ENCODE results near the gene CR1L. TPM values are rescaled to one million over a fixed set of nuclear protein-coding genes. Genes with fewer than 3 reads are reported as not detected.
"Not testable (repeated sequence)": the region's sequence is repeated elsewhere in the genome, so short reads cannot be mapped to it uniquely, and the experiment has no call there.

The CR1L gene
- total RNA-seq, 1 donor from 2014 or later: not detected

DNA sequence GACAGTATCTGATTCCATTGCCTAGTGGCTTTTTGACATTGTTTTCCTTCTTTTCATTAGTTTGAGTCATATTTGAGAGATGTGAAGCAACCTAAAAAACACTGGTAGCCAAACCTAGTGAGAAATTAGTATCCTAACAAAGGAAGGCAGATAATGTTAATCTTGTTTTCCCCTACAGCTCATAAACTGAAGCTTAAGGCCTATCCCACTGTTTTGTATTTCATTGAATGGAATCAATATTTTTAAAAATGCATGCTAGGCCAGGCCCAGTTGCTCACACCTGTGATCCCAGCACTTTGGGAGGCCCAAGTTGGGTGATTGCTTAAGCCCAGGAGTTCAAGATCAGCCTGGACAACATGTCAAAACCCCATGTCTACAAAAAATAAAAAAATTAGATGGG, 1.2 kb downstream of the CR1L start:
- no peak for DNase-seq (ENCODE audit: low read depth)

DNA sequence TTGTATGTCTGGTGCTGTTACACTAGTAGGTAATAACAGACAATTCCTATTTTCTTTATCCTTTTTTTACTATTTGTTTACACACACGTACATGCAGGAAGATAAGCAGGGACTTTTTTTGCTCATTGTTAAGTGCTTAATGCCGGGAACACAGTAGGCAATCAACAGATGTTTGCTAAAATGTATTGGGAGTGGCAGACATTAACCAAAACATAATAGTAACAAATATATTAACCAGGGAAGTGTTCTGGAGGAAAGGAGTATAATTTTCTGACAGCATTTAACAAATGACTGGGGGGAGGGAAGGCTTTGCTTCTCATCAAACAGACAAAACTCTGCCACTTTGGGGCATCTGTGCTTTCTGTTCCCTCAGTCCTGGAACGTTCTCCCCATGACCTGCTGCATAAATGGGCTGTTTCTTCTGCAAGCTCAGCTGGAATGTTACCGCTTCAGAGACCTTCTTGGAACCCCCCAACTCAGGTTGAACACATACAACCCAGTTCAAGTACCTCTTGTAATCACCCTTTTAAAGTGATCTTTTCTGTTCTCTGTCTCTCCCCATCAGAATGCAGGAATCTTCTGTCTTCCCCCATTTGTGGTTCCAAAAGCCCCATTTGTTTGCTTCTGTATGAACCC, 2.1 kb downstream of the CR1L start:
- DNase-seq (ENCODE audit: low read depth): no peak

DNA sequence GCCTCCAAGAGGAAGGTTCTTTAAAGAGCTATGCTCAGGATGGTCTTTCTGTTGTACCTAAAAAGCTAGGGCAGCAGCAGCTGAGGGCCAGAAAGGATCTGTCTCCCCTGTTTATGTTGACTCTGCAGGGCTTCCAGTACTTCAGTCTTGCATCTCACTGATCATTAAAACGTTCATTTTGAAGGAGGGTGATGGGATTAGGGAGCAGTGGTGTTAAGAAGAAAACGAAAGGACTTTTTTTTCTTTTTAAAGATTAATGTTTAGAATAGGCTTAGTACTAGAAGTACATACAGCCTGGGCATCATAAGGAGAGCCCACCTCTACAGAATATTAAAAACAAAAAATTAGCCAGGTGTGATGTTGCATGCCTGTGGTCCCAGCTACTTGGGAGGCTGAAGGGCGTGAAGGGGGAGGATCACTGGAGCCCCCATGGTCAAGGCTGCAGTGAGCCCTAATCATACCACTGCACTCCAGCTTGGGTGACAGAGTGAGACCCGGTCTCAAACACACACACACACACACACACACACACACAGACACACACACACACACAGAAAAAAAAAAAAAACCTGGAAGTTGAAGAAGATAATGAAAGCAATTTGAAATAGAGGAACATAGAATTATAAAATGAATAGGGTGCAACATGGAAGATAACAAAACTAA, 2.9 kb downstream of the CR1L start:
- no peak for DNase-seq (ENCODE audit: low read depth)

DNA sequence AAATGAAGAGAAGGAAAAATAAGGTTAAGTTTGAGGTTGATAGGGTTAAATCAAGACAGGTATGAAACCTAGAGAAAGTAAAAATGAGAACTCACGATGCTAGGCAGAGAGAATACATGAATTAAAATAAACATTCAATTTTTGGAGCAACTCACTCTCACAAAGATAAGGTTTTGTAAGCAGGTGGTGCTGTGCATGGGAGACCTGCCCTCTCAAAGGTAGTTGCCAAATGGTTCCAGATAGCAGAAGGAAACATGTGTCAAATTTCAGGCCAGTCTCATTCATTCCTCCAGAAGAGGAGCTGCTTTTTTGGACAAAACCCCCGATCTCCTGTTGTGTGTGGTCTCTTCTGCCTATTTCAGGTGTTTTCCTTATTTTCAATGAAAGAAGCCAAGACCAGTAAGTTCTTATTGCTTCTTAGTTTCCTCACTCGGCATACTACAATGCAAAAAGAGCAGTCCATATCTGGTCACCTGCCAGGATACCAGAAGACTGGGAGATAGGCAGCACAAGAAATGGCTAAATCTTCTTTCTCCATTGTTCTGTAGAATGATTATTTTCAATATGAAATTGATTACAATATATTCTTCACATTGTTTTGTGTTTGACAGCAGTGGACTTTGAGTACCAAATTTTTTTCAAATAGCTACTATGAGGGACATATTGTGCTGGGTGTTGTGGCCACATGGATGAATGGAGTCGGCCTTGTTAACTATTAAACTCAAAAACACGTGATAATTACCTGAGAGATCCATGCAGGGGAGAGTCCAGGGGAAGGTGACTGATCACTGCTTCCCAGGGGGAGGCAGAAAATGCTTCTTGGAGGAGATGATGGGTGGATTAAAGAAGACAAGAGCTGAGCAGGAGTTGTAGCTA, 3.6 kb downstream of the CR1L start:
- DNase-seq (ENCODE audit: low read depth): peak; percentile 33

DNA sequence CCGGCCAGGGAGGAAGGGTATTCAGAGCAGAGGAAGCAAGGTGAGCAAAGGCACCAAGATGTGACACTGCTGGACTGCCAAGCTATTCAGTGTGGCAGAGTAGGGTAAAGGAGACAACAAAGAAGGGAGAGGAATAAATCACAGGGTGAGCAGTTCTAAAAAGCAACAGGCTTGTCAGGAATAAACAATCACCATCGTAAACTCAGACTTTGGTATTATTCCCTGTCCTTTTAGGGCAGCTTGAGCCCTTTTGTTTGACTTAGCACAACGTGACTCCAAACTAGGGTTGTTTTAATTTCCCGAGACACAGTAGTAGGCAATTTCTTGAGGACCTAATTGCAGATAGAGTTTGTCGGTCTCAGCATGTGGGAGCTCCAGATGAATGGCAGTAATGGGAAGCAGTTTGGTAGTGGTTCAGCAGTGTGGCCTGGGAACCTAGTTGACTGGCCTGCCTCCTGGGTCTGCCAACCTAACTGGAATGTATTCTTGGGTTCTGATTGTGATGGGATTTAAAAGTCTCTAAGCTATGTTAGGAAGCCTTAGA, 4.3 kb downstream of the CR1L start:
- no peak for DNase-seq (ENCODE audit: low read depth)

DNA sequence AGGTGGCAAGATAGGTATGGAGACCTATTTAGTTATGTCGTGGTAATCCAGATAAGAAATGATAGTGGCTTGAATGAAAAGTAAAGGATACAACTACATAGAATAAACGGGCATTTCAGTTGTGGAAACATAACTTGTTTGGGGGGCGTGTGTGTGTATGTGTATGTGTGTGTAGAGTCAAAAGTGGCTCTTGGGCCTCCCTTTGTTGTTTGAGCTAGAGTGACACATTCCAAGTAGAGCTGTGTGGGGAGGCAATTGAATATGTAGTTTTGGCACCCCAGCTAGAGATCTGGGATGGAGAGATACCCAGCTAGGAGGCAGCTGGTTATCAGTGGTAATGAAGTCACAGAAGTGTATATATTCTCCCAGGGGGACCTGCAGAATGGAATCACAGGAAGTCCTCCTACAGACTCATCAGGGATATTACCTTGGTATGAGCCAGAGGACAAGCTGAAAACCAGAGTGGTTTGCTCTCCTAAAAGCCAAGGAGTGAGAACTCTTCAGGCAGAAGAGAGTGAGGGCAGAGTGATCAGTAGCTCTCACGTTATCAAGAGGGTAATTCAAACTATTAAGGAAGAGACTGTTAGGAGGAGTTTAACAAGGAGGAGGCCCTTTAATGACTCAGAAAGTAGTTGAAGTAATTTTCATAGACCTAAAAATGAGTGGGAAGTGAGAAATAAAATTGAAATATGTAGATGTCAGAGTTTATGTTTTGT, 5.1 kb downstream of the CR1L start:
- no peak for DNase-seq (ENCODE audit: low read depth)

GRCh38 chr1:207651583-207651982, 6.7 kb downstream of the CR1L start:
- DNase-seq (ENCODE audit: low read depth): peak; percentile 35

DNA sequence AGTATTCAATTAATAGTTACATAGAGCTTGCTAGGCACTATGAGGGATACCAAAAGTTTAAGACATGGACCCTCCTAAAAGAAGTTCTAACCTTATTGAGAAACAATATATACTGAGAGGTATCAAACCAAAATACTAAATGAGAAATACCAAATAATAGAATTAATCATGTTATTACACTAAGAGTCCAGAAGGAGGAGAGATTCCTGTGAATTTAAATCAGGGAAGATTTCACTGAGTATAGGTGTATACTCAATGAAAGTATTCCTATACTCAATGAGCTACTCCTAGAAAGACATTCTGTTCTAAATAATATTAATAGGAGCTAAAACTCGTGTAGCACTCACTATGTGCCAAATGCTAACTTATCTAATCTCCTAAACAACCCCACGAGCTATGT, 9.4 kb downstream of the CR1L start:
- DNase-seq (ENCODE audit: low read depth): peak; percentile 10

- DNase-seq (ENCODE audit: low read depth): no peak
Observed at GRCh38 chr1:207658408-207658807, 13.5 kb downstream of the CR1L start.

- no peak for DNase-seq (ENCODE audit: low read depth)
Observed at GRCh38 chr1:207658904-207659485, 14.1 kb downstream of the CR1L start.

DNA sequence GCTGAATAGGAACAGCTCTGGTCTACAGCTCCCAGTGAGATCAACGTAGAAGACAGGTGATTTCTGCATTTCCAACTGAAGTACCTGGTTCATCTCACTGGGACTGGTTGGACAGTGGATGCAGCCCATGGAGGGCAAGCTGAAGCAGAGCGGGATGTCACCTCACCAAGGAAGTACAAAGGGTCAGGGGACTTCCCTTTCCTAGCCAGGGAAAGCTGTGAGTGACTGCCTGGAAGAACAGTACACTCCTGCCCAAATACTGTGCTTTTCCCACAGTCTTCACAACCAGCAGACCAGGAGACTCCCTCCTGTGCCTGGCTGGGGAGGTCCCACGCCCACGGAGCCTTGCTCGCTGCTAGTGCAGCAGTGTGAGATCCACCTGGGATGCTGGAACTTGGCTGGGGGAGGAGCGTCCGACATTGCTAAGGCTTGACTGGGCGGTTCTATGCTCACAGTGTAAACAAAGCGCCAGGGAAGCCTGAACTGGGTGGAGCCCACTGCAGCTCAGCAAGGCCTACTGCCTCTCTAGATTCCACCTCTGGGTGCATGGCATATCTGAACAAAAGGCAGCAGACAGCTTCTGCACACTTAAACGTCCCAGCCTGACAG, 14.7 kb downstream of the CR1L start:
- peak; percentile 18 for DNase-seq (ENCODE audit: low read depth)

DNA sequence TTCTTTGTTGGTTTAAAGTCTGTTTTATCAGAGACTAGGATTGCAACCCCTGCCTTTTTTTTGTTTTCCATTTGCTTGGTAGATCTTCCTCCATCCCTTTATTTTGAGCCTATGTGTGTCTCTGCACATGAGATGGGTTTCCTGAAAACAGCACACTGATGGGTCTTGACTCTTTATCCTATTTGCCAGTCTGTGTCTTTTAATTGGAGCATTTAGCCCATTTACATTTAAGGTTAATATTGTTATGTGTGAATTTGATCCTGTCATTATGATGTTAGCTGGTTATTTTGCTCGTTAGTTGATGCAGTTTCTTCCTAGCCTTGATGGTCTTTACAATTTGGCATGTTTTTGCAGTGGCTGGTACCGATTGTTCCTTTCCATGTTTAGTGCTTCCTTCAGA, 16.5 kb downstream of the CR1L start:
- DNase-seq (ENCODE audit: low read depth): not testable (repeated sequence)

DNA sequence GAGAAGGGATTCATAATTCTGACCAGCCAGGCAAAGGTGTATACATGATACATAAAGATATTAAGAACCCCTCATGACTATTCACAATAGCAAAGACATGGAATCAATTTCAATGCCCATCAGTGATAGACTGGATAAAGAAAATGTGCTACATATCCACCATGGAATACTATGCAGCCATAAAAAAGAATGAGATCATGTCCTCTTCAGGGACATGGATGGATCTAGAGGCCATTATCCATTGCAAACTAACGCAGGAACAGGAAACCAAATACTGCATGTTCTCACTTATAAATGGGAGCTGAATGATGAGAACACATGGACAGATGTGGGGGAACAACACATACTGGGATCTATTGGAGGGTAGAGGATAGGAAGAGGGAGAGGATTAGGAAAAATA, 21.4 kb downstream of the CR1L start:
- no peak for DNase-seq (ENCODE audit: low read depth)

- no peak for DNase-seq (ENCODE audit: low read depth)
Observed at GRCh38 chr1:207669528-207670009, 24.6 kb downstream of the CR1L start.

GRCh38 chr1:207670192-207670591, 25.3 kb downstream of the CR1L start:
- no peak for DNase-seq (ENCODE audit: low read depth)

DNA sequence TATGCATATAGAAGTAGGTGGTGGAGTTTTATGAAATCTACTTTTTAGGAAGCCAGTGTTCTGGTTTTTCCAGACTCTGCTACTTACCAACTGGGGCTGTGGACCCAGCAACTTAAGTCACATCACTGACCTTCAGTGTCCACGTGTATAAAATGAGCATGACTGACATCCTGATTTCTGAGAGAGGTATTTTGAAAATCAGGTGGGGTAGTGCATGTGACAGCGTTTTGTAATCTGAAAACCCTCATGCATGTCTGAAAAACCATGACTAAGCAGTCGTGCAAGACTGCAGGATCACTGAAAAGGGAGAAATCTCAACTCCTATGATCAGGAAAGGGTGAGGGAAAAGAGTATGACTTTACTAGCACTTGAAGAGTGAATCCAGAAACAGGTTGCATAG, 26.1 kb downstream of the CR1L start:
- DNase-seq (ENCODE audit: low read depth): peak; percentile 87

DNA sequence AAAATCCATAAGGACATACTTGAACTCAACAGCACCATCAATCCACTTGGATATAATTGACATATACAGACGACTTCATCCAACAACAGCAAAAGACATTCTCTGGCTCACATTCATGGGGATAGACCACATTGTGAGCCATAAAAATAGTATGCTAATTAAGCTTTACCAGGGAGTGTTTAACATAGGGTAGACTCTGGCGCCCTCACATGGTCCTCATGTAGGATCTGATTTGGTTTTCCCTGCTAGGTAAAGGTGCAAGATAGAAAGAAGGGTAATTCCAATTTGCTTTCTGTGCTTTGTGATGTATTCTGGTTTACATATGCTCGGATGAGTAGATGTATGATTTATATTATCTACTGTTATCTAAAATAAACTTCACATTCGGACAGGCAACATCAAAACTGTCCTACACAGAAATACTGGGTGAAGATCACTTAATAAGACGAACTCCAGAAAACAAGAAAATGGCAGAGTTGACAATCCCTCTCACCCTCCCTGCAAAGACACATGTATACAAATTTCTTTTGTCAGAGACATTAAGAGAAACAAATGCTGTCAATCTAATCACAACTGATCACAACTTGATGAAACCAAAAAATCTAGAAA, 27.7 kb downstream of the CR1L start:
- DNase-seq (ENCODE audit: low read depth): peak; percentile 79

GRCh38 chr1:207673399-207673798, 28.5 kb downstream of the CR1L start:
- DNase-seq (ENCODE audit: low read depth): no peak

GRCh38 chr1:207676153-207676552, 31.2 kb downstream of the CR1L start:
- no peak for DNase-seq (ENCODE audit: low read depth)

GRCh38 chr1:207680590-207681388, 35.9 kb downstream of the CR1L start:
- peak; percentile 8 for DNase-seq (ENCODE audit: low read depth)

Data from renal cortical epithelial cell (primary cell).